Stimulated activated CD8-positive, alpha-beta memory T cell treated with anti-CD3 and anti-CD28 coated beads, Interleukin-4, amount 100 ng/mL, for 24 hours (primary cell): ENCODE results near the gene LDHB.
A peak's percentile ranks its signal among the peaks of the same experiment; 100 is the strongest.
"Not testable (repeated sequence)": the region's sequence is repeated elsewhere in the genome, so short reads cannot be mapped to it uniquely, and the experiment has no call there.

ENCODE experiments used
- DNase-seq: peaks from one replicate; pipeline ENCODE4 v3.0.0-alpha.2; 2020; ENCODE audit warnings: low read depth

LDHB gene

DNA sequence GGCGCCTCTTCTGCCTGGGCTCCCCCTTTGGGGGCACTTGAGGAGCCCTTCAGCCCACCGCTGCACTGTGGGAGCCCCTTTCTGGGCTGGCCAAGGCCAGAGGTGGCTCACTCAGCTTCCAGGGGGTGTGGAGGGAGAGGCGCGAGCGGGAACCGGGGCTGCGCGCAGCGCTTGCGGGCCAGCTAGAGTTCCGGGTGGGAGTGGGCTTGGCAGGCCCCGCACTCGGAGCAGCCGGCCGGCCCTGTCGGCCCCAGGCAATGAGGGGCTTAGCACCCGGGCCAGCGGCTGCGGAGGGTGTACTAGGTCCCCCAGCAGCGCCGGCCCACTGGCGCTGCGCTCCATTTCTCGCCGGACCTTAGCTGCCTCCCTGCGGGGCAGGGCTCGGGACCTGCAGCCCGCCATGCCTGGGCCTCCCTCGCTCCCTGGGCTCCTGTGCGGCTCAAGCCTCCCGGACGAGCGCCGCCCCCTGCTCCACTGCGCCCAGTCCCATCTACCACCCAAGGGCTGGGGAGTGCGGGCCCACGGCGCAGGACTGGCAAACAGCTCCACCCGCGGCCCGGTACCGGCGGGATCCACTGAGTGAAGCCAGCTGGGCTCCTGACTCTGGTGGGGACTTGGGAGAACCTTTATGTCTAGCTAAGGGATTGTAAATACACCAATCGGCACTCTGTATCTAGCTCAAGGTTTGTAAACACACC is 3.9 kb upstream of the LDHB start:
- not testable (repeated sequence) for DNase-seq

DNA sequence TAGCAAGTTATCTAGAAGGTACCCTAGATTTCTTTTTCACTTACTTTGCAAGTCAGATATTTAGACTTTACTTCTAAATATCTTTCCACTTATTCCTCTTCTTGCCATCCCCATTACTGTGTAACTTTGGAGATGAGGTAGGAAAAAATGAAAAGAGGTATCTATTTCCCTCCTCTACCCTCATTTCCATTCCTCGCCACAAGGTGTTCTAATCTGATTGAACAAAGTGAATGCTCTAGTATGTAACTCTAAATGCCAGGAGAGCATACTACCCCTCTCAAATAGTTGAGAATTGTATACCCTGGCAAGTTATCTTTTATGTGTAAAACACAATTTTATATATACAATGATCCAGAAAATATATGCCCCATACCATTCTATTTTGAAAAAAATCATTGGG is 1.7 kb upstream of the LDHB start:
- DNase-seq: no peak

GRCh38 chr12:21656905-21657325 is 727 bp downstream of the LDHB start:
- DNase-seq: peak; percentile 22

DNA sequence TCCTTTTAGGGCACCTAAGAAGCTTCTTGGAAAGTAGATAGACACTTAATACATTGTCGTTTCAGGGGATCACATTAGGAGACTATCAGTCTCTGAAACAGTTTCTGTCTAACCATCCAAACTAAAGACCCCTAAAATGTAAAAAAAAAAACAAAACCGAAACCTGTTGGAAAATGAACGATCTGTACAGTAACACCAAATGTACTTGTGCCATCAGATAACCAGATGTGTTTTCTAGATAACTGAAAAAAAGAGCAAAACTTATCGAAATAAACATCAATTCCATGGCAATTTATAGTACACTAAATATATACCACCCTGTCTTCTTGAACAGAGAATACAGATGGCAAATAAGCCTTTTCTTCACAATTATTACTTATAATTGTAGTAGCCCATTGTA is 2.1 kb downstream of the LDHB start:
- no peak for DNase-seq

DNA sequence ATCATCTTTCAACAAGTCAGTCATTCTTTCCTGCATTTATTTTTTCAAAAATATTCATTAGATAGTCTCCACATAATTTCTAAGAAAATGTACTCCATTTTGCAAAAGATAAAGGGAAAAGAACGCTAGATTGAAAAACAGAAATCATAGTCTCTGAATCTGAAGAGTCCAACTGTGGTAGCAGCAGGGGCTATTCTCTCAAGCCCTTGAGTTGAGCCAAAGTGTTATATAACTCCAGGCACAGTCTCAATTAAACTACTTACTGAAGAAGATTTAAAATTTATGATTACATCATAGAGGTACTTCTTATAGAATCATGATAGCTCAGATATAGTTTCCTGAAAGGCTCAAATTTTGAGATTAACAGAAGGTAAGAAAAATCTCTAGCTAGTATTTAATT is 5.8 kb downstream of the LDHB start:
- DNase-seq: no peak

GRCh38 chr12:21650997-21651396 is 6.6 kb downstream of the LDHB start:
- no peak for DNase-seq

DNA sequence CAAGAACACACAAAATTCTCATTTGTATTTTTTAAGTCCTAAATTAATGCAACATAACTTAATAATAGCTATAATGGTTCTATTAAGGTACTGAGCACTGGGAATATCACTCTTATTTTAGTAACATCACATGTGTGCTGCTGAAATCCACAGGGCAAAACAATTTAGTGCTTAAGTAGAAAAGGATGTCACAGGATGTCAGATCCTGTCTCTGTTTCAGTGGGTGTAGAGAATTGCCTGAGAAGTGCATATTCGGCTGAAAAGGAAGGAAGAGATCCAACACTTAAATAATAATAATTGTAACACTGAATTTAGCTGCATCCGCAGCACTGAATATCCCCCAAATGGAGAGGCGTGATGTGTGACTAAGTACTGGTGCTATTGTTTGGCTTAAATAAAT is 8.6 kb downstream of the LDHB start:
- DNase-seq: no peak

DNA sequence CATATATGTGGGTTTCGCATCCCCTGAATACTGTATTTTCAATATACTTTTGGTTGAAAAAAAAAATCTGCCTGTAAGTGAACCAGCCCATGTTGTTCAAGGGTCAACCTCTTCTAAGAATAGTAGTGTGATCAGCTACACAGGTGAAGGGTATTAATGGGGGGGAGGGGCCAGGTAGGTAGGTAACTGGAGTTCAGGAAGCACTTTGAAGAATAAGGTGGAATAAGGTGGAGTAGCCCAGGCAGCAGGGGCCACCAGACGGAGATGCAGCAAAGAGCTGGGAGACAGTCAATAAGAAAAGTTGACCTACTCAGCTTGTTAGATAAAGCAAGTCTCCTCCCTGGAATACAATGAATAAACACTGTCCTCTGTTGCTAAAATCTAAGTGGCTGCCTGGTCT is 9.3 kb downstream of the LDHB start:
- DNase-seq: no peak

DNA sequence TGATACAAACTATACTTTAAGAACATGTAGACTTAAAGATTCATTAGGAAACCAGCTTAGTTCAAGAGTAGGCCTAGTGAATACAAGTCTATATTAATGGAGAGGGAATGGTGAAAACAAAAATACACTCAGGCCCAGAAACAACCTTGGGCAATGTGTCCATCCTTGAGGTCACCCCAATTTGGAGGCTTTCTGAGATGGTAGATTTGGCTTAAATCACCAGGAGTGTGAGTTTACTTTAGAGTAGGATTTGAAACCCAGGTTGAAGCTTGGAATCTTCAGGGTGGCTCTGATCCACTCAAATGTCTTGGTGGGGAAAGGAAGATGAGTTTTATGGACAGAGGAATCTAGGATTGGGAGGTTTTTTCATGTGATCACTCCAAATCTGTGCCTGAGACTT is 10.5 kb downstream of the LDHB start:
- no peak for DNase-seq

DNA sequence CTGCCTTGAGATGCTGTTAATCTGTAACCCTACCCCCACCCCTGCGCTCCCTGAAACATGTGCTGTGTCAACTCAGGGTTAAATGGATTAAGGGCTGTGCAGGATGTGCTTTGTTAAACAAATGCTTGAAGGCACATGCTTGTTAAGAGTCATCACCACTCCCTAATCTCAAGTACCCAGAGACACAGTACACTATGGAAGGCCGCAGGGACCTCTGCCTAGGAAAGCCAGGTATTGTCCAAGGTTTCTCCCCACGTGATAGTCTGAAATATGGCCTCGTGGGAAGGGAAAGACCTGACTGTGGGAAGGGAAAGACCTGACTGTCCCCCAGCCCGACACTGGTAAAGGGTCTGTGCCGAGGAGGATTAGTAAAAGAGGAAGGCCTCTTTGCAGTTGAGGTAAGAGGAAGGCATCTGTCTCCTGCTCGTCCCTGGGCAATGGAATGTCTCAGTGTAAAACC is 12.6 kb downstream of the LDHB start:
- DNase-seq: not testable (repeated sequence)

- DNase-seq: no peak
These were observed 13.1 kb downstream of the LDHB start for GRCh38 chr12:21644516-21644915.

GRCh38 chr12:21643758-21644157 is 13.9 kb downstream of the LDHB start:
- no peak for DNase-seq

DNA sequence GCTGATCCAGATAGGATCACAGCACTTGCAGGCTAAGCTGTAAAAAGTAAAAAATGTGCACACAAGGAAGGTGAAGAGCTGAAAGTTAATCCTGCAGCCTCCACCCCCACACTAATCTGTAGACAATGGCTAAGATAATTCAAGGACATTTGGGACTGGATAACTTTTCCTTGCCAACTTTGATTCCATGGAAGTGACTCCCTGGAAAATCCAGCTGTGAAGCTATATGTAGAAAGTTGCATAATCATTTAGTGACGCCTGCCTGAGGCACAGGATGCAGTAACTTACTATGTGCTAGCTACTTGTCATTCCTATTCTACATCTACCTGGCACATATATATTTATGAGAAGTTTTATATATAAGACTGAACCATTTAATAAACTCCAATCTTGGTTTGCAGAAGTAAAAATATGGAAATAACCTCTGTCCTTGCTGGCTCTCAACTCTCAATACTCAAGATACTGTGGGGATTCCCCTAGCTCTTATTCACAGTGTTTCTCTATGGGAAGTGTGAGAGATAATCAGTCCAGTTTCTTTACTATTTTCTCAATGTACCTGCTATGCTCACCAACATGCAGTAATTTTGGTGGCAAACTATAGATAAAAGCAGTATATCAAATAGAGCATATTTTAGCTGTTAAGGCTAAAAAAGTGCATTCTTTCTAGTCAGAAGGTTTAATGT is 14.8 kb downstream of the LDHB start:
- no peak for DNase-seq

- DNase-seq: no peak
These were observed 19.4 kb downstream of the LDHB start for GRCh38 chr12:21638054-21638891.

- DNase-seq: no peak
These were observed 23.4 kb downstream of the LDHB start for GRCh38 chr12:21634245-21634644.

DNA sequence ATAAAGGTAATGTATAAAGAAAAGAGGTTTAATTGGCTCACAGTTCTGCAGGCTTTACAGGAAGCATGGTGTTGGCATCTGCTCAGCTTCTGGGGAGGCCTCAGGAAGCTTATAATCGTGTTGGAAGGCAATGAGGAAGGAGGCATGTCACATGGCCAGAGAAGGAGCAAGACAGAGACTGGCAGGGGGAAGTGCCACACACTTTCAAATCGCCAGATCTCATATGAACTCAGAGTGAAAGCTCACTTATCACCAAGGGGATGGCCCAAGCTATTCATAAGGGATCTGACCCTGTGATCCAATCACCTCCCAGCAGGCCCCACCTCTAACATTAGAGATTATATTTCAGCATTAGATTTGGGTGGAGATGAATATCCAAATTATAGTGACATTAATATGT is 26.3 kb downstream of the LDHB start:
- DNase-seq: no peak

DNA sequence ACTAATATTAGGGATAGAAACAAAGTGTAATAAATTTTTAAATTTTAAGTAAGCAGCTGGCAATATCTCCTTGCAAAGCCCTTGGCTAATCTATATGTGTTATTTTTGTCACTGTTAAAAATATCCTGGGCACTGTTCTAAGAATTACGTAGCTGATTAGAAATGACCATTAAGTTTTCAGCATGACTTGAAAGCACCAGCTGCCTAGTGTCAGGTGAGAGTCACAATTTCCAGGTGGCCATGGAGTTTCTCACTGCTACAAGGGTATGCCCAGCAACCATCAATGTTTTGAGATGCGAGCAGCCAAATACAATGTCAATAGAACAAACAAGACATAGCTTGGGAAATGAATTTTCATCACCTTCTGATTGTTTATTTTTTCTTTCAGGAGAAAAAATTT is 29.7 kb downstream of the LDHB start:
- no peak for DNase-seq

DNA sequence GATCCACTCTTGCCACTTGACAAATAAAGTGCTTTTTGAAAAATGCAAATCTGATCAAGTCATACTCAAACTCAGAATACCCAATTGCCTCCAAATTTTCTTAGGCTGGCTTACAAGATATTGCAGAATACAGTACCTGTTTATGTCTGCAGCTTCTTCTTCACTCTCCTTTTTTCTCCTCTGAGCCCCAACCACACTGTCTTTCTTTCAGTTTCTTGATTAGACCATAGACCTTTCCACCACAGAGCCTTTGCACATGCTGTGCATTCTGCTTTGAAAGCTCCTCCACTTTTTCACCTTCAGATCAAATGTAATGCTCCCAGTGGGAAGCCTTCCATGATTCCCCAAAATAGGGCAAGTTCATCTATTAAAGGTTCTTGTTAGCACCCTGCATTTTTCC is 39.1 kb downstream of the LDHB start:
- no peak for DNase-seq

- no peak for DNase-seq
These were observed 40.6 kb downstream of the LDHB start for GRCh38 chr12:21617030-21617429.

DNA sequence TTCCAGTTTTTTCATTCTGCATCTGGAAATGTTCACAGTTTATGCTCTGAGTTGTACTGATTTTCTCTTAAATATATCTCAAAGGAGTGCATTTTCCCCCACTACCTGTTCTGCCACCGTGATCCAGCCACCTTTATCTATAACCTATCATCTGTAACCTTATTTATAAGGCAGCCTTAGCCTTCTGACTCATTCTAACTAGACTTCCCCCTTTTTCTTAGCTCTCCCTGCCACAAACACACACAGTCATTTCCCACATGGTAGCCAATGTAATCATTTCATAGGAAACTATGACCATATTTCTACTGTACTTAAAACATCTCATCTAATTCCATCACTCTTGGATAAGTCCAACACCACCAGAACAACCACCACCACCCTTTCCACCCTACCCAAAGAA is 42.2 kb downstream of the LDHB start:
- no peak for DNase-seq

GRCh38 chr12:21614506-21614905 is 43.1 kb downstream of the LDHB start:
- no peak for DNase-seq

DNA sequence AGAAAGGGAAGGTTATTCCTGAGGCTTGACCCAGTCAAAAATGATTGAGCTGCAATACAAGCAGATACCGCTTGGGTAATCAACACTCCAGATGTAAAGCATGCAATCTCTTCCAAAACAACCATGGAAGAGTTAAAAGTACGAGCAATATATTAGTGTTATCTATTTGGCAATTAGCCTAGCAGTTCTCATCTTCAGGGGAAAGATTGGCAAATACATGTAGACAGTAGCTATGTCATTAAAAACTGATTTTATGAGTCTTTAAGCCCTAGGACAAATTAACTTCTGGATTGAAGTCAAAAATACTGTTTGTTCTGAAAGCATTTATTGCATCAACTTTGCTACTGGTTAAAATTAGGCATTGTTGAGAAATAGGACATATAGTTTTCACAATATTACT is 43.7 kb downstream of the LDHB start:
- no peak for DNase-seq

DNA sequence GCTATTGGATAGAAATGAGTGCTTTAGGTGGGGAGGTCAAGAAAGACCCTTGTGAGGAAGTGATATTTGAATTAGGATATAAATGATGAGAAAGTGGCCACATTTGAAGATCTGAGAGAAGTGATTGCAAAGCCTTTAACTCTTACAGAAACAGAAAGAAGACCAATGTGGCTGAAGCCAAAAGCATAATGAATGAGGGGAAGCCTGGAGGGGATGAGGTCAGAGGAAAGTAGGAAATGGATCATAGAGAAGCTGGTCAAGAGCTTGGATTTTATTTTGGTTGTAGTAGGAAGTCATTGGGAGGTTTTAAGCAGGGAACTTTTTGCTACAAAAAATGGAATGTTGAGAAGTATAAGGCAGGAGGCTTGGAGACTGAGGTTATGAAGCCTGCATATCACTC is 49.4 kb downstream of the LDHB start:
- no peak for DNase-seq
